Keratinocyte (primary cell): ENCODE data around the gene FAM110D. TPM values are rescaled to one million over a fixed set of nuclear protein-coding genes. Genes with fewer than 3 reads are reported as not detected.

Experiments
- DNase-seq: peaks from one replicate; pipeline ENCODE4 v3.0.0-alpha.2; 2011; ENCODE audit warnings: low read depth, missing footprints, low spot score
- FAIRE-seq: peaks from 2 replicates; lab custom pipeline; 2011; peaks lifted over from hg19 to GRCh38; lab: Jason Lieb, UNC
- H2AFZ ChIP-seq: 2 replicates; pipeline ENCODE4 v1.6.0; 2012; ENCODE audit warnings: low read length, control low read depth, inconsistent platforms; ENCODE audit not compliant: control insufficient read depth
- H3K27ac ChIP-seq: 2 replicates; pipeline ENCODE4 v1.5.1; 2011; ENCODE audit warnings: low read length; ENCODE audit not compliant: control insufficient read depth, insufficient read depth
- H3K27me3 ChIP-seq: 3 replicates; pipeline ENCODE4 v1.6.0; 2011; ENCODE audit warnings: low read length; ENCODE audit not compliant: control insufficient read depth, insufficient read depth; ENCODE audit errors: extremely low read depth
- H3K36me3 ChIP-seq, 2 experiments: 2 replicates in 1 of 2; 3 replicates in 1 of 2; pipeline ENCODE4 v1.5.1; 2011; ENCODE audit warnings: low read length in 2 of 2, mild to moderate bottlenecking in 1 of 2; ENCODE audit not compliant: control insufficient read depth in 2 of 2, insufficient read depth in 2 of 2; ENCODE audit errors: extremely low read depth in 1 of 2
- H3K4me1 ChIP-seq: 3 replicates; pipeline ENCODE4 v1.5.1; 2011; ENCODE audit warnings: low read length; ENCODE audit not compliant: control insufficient read depth, insufficient read depth; ENCODE audit errors: extremely low read depth
- H3K4me2 ChIP-seq: 3 replicates; pipeline ENCODE4 v1.6.0; 2011; ENCODE audit warnings: low read depth, low read length; ENCODE audit not compliant: control insufficient read depth, insufficient read depth; ENCODE audit errors: extremely low read depth
- H3K4me3 ChIP-seq, 3 experiments: fragments of 200-600 bp in 1 of 3; sonication (generic) in 1 of 3; 2 replicates in 2 of 3; 3 replicates in 1 of 3; pipeline ENCODE4 v1.5.1; 2011 to 2016; ENCODE audit warnings: low read length in 3 of 3, mild to moderate bottlenecking in 3 of 3, control low read depth in 2 of 3, inconsistent platforms in 1 of 3, low read depth in 1 of 3, mixed read lengths in 1 of 3, mixed run types in 1 of 3, moderate library complexity in 1 of 3; ENCODE audit not compliant: control insufficient read depth in 2 of 3, insufficient read depth in 2 of 3; ENCODE audit errors: extremely low read depth in 1 of 3
- H3K79me2 ChIP-seq: 2 replicates; pipeline ENCODE4 v1.6.0; 2012; ENCODE audit warnings: low read length; ENCODE audit not compliant: control insufficient read depth, insufficient read depth
- H3K9ac ChIP-seq: 3 replicates; pipeline ENCODE4 v1.6.0; 2011; ENCODE audit warnings: low read length; ENCODE audit not compliant: control insufficient read depth, insufficient read depth; ENCODE audit errors: extremely low read depth
- H3K9me1 ChIP-seq: 3 replicates; pipeline ENCODE4 v1.6.0; 2011; ENCODE audit warnings: low read length; ENCODE audit not compliant: control insufficient read depth, insufficient read depth; ENCODE audit errors: extremely low read depth
- H3K9me3 ChIP-seq: 2 replicates; pipeline ENCODE4 v1.5.1; 2012; ENCODE audit warnings: low read depth, low read length; ENCODE audit not compliant: control insufficient read depth
- H4K20me1 ChIP-seq: 3 replicates; pipeline ENCODE4 v1.6.0; 2011; ENCODE audit warnings: low read length; ENCODE audit not compliant: control insufficient read depth, insufficient read depth; ENCODE audit errors: extremely low read depth
- CTCF ChIP-seq, 3 experiments: IDR thresholded peaks in 1 of 3; conservative IDR thresholded peaks in 1 of 3; optimal IDR thresholded peaks in 1 of 3; 2 replicates in 2 of 3; 3 replicates in 1 of 3; pipeline versions ENCODE3 to v1.5.1; 2011; ENCODE audit warnings: low read length in 3 of 3, mild to moderate bottlenecking in 3 of 3, moderate library complexity in 2 of 3, control low read depth in 1 of 3, inconsistent platforms in 1 of 3; ENCODE audit not compliant: insufficient read depth in 2 of 3; ENCODE audit errors: extremely low read depth in 1 of 3
- EZH2 ChIP-seq: IDR thresholded peaks from one replicate; pipeline ENCODE4 v1.6.1; 2012; ENCODE audit warnings: inconsistent platforms, mild to moderate bottlenecking, low read length, moderate library complexity
- dilution Hi-C: fragments of 300-500 bp; cut with MboI; formaldehyde crosslinking; loops from one replicate; pipeline ENCODE4 v1.7.0; 2020; ENCODE audit warnings: low sequenced_read_pairs; ENCODE audit not compliant: extremely low pct_ligation_motif_present
- polyA plus RNA-seq, 5 experiments: library from polyadenylated mRNA; depleted of rRNA in 3 of 5; stranded (reverse) in 3 of 5; stranded (forward) in 1 of 5; unstranded in 1 of 5; fragments of >200 nt; gene quantifications; 1 replicate in 1 of 5; 2 replicates in 3 of 5; 3 replicates in 1 of 5; pipeline versions ENCODE4 v1.2.1 to v1.2.3, GENCODE V29; 2011 to 2012; ENCODE audit warnings: missing spikeins in 2 of 5, low read depth in 1 of 5, low replicate concordance in 1 of 5

FAM110D gene
- polyA plus RNA-seq, 1 donor (not counting 4 experiments of a cell fraction or from before 2014, with no cell fraction given), result not detected

- Histone ChIP-seq H3K9ac (no peak overlapping the region), H3K9me1 (no peaks in the 10 kb centered on the region), H4K20me1 (no peaks in the 10 kb centered on the region), H3K27me3 (no peaks in the 10 kb centered on the region), H3K4me1 (no peaks in the 10 kb centered on the region), H3K36me3 (no peaks in the 10 kb centered on the region), H2AFZ (no peak overlapping the region), H3K9me3 (no peaks in the 10 kb centered on the region), H3K4me2 (no peak overlapping the region), H3K4me3 (no peak overlapping the region), H3K27ac (no peak overlapping the region), H3K79me2 (no peaks in the 10 kb centered on the region)
- dilution Hi-C loops, result no loop called here
- DNase-seq (no peak), FAIRE-seq (no peak)
- no peak for TF ChIP-seq CTCF (optimal IDR thresholded peaks at IDR 0.05 in 1 of 3, IDR thresholded peaks at IDR 0.05 in 1 of 3, conservative IDR thresholded peaks at IDR 0.05 in 1 of 3; ENCODE audit: extremely low read depth in 1 of 3, insufficient read depth in 2 of 3, low read length in 3 of 3)
- TF ChIP-seq EZH2, result no peak
Observed at GRCh38 chr1:26210147-26210870, 51.4 kb downstream of the FAM110D start.

DNA sequence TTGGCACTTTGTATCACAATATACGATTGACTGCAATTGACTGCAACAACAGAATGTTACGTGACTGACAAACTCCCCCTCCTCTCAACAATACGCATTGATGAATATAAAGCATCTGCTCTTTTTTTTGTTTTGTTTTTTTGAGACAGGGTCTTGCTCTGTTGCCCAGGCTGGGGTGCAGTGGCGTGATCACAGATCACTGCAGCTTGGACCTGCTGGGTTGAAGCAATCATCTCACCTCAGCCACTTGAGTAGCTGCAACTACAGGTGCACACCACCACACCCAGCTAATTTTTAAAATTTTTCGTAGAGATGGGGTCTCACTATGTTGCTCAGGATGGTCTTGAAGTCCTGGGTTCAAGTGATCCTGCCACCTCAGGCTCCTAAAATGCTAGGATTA is 53.8 kb downstream of the FAM110D start:
- dilution Hi-C loops, result no loop called here
- no peak overlapping the region for H3K4me2 ChIP-seq
- H3K36me3 ChIP-seq, result no peaks in the 10 kb centered on the region
- H4K20me1 ChIP-seq, result no peaks in the 10 kb centered on the region
- no peaks in the 10 kb centered on the region for H3K9me3 ChIP-seq
- H3K9ac ChIP-seq, result no peak overlapping the region
- no peak for FAIRE-seq
- no peaks in the 10 kb centered on the region for H3K4me1 ChIP-seq
- H3K27ac ChIP-seq, result no peak overlapping the region
- H3K27me3 ChIP-seq, result no peaks in the 10 kb centered on the region
- no peak overlapping the region for H2AFZ ChIP-seq
- TF ChIP-seq EZH2 (no peak), CTCF (optimal IDR thresholded peaks at IDR 0.05 in 1 of 3, IDR thresholded peaks at IDR 0.05 in 1 of 3, conservative IDR thresholded peaks at IDR 0.05 in 1 of 3; ENCODE audit: extremely low read depth in 1 of 3, insufficient read depth in 2 of 3, low read length in 3 of 3) (no peak)
- no peaks in the 10 kb centered on the region for H3K79me2 ChIP-seq
- H3K9me1 ChIP-seq, result no peaks in the 10 kb centered on the region
- H3K4me3 ChIP-seq, result no peak overlapping the region
- no peak for DNase-seq
